GM12873 (cell line): Measurements from ENCODE around the gene CHEK1.

Source experiments
- CTCF ChIP-seq: IDR thresholded peaks from 2 replicates; pipeline ENCODE4 v1.5.1; 2012; ENCODE audit warnings: low read depth, mild to moderate bottlenecking, moderate library complexity, low read length, control low read depth; ENCODE audit not compliant: insufficient read depth; ENCODE audit errors: missing control alignments

CHEK1 gene

DNA sequence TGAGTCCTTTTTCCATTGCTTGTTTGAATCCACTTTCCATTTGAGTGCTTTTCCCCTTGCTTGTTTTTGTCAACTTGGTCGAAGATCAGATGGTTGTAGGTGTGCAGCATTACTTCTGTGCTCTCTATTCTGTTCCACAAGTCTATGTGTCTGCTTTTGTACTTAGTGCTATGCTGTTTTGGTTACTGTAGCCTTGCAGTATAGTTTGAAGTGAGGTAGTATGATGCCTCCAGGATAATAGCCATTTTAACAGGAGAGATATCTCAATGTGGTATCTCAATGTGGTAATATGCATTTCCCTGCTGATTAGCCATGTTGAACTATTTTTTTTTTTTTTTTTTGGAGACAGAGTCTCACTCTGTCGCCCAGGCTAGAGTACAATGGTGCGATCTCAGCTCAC lies 38.9 kb downstream of the CHEK1 start:
- TF ChIP-seq CTCF, result no peak

DNA sequence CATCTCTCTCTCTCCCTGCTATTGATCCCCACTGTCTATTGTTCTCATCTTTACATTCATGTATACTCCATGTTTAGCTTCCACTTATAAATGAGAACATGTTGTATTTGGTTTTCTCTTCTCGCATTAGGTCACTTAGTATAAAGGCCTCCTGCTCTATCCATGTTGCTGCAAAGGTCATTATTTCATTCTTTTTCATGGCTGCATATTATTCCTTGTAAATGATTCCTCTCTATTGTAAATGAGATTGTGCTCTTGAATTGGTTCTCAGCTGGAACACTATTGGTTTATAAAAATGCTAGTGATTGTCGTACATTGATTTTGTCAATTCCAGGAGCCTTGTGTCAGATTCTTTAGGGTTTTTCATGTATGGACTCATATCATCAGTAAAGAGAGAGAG lies 42.2 kb downstream of the CHEK1 start:
- TF ChIP-seq CTCF, result no peak

DNA sequence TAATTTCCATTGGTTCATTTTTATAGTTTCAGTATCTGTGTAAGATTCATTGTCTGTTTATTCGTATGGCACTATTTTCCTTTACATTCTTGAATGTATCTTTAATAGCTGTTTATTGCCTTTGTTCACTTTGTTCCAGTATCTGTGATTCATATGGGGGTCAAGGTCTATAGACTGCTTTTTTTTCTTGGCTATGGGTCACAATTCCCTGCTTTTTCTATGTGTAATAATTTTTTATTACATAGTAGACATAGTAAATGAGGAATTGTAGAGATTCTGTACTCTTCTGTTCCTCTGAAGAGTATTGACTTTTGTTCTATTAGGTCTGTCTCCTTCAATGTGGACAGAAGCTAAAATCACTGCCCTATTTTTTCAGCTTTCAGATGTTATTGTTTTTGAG lies 45.2 kb downstream of the CHEK1 start:
- TF ChIP-seq CTCF, result no peak

DNA sequence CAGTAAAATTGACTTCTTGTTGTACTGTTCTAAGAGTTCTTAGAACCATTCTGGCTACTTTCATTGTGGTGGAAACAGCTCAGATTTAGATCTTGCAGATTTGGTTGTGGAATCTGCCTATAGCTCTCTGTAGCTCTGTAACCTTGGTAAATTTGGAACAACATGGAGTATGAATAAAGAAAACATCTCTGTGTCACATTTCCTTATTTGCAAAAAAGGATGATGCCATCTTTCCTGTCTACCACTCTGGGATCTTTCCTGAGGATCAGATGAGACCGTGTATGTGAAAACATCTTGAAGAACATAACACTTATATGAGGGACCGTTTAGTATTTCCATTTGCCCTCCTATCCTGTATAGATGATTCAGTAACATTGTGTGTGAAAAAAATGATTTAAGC lies 46.6 kb downstream of the CHEK1 start:
- no peak for TF ChIP-seq CTCF

GRCh38 chr11:125674210-125674609 lies 49.2 kb downstream of the CHEK1 start:
- no peak for TF ChIP-seq CTCF

DNA sequence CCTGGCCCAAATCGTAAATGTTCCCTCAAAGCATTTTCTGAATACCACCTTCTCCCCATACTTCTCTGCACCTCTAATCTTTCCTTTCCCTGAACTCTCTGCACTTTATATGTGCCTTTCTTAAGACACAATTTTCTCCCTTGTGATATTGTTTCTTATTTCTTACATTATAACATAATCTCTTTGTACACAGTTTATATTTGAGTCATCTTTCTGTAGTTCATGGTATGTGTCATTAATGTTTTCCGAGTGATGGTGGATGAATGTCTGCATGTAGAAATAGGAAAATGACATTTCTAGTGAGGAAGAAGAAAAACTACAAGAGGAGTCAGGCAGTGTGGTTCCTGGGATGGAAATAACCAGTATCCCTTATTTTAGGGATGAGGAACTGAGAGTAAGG lies 50.2 kb downstream of the CHEK1 start:
- no peak for TF ChIP-seq CTCF

- peak; percentile 13 for TF ChIP-seq CTCF
These were observed 54.4 kb downstream of the CHEK1 start for GRCh38 chr11:125679397-125679796.

DNA sequence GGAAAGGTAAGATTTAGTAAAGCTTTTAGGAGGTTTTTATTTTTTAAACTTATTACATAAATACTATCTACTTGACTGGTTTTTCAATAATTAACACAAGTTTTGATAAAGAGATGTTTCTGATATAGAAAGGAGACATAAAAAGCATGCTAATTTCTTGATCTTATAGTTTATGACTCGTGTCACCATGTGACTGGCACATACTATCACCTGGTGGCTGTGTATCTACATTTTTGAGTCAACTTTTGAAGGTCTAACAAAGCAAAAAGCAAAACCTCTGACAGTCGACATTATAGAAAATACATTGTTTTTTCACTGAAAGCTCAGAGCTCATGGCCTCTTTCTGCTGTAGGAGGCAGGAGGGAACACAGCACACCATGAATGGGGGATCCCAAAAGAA lies 54.9 kb downstream of the CHEK1 start:
- TF ChIP-seq CTCF, result no peak
